Measurements from ENCODE around the gene SETBP1. TPM values are rescaled to one million over a fixed set of nuclear protein-coding genes. Genes with fewer than 3 reads are reported as not detected.
A peak's percentile ranks its signal among the peaks of the same experiment; 100 is the strongest.

SETBP1 gene
- total RNA-seq, 4 donors from 2014 or later = 3.3 to 86.6 (median 16.3) TPM

DNA sequence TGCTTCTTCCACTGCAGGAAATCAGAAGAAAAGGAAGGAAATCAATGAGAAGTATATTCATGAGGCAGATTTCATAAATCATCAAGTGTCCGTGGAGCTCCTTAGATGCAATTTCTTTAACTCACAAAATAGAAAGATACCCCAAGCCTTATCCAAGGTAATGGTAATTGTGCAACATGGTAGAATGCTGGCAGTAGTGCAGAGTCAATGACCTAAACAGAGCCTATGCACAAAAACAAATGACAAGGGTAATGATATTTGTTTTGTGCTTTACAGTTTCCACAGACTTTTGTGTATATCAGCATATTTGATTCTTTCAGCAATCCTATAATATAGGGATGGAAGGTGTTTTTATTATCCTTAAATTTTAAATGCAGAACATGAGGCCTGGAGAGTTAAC lies 102.7 kb downstream of the SETBP1 start:
- Histone ChIP-seq H3K4me1 (peaks cover 0 to 6% (median 0%) of the 10 kb centered on the region in 4 donors), H3K27ac (no peak overlapping the region), H3K36me3 (no peaks in the 10 kb centered on the region), H3K27me3 (no peaks in the 10 kb centered on the region), H3K4me3 (no peak overlapping the region), H3K9me3 (no peaks in the 10 kb centered on the region)
- no peak for DNase-seq
- TF ChIP-seq POLR2A (IDR thresholded peaks at IDR 0.05) = no peak
- TF ChIP-seq, protein P1, sequence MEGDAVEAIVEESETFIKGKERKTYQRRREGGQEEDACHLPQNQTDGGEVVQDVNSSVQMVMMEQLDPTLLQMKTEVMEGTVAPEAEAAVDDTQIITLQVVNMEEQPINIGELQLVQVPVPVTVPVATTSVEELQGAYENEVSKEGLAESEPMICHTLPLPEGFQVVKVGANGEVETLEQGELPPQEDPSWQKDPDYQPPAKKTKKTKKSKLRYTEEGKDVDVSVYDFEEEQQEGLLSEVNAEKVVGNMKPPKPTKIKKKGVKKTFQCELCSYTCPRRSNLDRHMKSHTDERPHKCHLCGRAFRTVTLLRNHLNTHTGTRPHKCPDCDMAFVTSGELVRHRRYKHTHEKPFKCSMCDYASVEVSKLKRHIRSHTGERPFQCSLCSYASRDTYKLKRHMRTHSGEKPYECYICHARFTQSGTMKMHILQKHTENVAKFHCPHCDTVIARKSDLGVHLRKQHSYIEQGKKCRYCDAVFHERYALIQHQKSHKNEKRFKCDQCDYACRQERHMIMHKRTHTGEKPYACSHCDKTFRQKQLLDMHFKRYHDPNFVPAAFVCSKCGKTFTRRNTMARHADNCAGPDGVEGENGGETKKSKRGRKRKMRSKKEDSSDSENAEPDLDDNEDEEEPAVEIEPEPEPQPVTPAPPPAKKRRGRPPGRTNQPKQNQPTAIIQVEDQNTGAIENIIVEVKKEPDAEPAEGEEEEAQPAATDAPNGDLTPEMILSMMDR (IDR thresholded peaks at IDR 0.05) = no peak

DNA sequence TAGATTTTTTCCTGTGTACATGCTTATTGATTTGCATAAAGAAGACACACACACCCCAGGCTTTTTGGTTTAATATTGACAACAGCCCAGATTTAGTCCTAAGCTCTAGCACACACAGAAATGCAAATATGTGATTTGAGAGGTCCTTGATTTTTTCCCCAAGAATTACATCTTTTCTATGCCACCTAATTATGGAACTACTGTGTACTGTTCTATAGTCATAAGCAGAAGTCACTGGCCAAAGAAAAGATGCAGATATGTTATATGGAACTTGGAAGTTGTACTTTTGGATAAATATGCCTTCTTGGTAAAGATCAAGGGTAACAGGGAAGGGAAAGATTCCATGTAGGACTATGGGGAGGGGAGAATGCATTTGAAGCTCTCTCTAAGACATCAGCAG lies 105.6 kb downstream of the SETBP1 start:
- H3K9me3 ChIP-seq = no peaks in the 10 kb centered on the region
- peak overlapping the region in 2 of 4 donors; percentile 52 to 57 for H3K27ac ChIP-seq
- no peaks in the 10 kb centered on the region for H3K36me3 ChIP-seq
- no peaks in the 10 kb centered on the region for H3K27me3 ChIP-seq
- no peak for DNase-seq
- peak overlapping the region in 1 of 4 donors; percentile 7 for H3K4me3 ChIP-seq
- peaks cover 0 to 15% (median 0%) of the 10 kb centered on the region in 4 donors for H3K4me1 ChIP-seq
- TF ChIP-seq, protein P1 (IDR thresholded peaks at IDR 0.05) = no peak
- no peak for TF ChIP-seq POLR2A (IDR thresholded peaks at IDR 0.05)

DNA sequence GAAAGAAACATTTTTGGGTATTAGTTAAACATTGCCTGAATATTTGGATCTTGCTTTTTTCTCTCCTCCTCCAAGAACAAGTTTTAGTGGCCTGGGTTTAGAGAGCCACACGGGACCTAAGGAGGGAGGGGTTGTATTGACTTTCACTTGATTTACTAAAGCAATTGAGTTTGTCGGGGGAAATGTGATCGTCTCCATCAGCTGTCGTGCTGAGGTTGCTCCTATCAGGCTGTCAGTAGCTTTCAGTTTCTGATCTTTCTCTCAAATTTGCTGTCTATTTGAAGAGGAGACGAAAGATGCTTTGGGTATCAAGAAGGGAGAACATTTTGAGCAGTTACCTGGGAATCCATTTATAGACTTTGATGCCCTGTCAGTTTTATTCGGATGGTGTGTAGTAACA lies 106.0 kb downstream of the SETBP1 start:
- Histone ChIP-seq H3K9me3 (no peaks in the 10 kb centered on the region), H3K27ac (peak overlapping the region in 2 of 4 donors; percentile 52 to 57), H3K4me3 (peak overlapping the region in 1 of 4 donors; percentile 7), H3K27me3 (no peaks in the 10 kb centered on the region), H3K36me3 (no peaks in the 10 kb centered on the region), H3K4me1 (peaks cover 0 to 13% (median 0%) of the 10 kb centered on the region in 4 donors)
- no peak for TF ChIP-seq POLR2A (IDR thresholded peaks at IDR 0.05)
- TF ChIP-seq, protein P1 (IDR thresholded peaks at IDR 0.05) = no peak
- no peak for DNase-seq

DNA sequence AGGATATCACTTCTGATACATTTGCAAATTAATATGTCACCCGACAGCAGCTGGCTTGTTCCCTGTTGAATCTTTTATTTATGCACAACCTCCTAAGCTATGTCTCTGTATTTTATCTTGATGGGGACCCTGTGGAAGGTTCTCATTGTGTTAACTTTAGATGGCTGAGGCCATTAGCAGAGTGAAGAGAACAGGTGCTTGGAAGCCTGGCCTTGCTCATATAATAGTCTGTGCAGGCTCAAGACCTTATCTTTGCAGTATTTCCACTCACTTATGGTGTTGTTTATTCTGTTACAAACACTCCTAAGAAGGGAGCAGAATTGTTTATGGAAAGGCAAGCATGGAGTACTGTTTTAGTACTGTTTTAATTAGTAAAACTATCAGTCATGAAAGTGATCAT lies 107.6 kb downstream of the SETBP1 start:
- Histone ChIP-seq H3K9me3 (no peaks in the 10 kb centered on the region), H3K4me3 (no peak overlapping the region), H3K36me3 (no peaks in the 10 kb centered on the region), H3K27ac (no peak overlapping the region), H3K27me3 (no peaks in the 10 kb centered on the region), H3K4me1 (peaks cover 0 to 9% (median 0%) of the 10 kb centered on the region in 4 donors)
- TF ChIP-seq POLR2A (IDR thresholded peaks at IDR 0.05) = no peak
- TF ChIP-seq, protein P1 (IDR thresholded peaks at IDR 0.05) = no peak
- no peak for DNase-seq

DNA sequence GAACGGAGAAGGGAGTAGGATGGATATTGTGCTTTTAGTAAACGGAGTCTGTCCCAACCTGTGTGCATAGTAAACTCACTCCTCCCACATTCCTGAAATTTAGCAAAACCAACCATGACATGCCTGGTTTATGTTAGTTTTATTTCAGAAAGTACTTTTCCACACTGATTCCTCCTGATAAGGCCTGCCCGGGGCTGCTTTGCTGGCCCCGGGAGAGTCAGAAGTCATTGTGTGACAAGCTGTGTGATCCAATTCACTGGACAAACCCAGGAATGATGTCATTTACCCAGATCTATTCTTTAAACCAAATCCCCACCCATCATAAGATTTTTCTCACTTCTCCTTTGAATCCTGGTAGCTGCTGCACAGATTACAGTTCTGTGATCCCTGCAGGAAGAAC lies 109.0 kb downstream of the SETBP1 start:
- Histone ChIP-seq H3K4me3 (no peak overlapping the region), H3K9me3 (no peaks in the 10 kb centered on the region), H3K27ac (peak overlapping the region in 1 of 4 donors; percentile 65), H3K4me1 (peaks cover 0 to 9% (median 0%) of the 10 kb centered on the region in 4 donors), H3K27me3 (no peaks in the 10 kb centered on the region), H3K36me3 (no peaks in the 10 kb centered on the region)
- no peak for DNase-seq
- TF ChIP-seq POLR2A (IDR thresholded peaks at IDR 0.05) = no peak
- TF ChIP-seq, protein P1 (IDR thresholded peaks at IDR 0.05) = no peak

DNA sequence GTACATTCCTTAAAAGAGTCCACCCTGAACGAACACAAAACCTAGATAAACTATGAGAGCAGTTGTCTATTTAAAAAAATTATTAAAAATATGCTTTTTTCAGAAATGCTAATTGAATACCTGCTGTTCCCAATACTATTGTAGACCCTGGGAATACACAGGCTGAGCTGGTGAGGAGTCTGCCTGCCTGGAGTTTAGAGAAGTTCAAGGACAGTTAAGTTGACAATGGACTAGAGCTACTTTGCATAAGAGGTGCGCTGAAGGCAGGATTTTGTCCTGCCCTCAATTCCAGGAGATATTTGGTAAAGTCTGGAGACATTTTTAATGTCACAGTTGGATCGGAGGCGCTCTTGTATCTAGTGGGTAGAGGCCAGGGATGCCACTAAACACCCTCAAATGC lies 110.2 kb downstream of the SETBP1 start:
- no peaks in the 10 kb centered on the region for H3K27me3 ChIP-seq
- TF ChIP-seq, protein P1 (IDR thresholded peaks at IDR 0.05) = no peak
- TF ChIP-seq POLR2A (IDR thresholded peaks at IDR 0.05) = no peak
- no peak for DNase-seq
- peak overlapping the region in 2 of 4 donors; percentile 7 to 65 for H3K27ac ChIP-seq
- peaks cover 0 to 9% (median 0%) of the 10 kb centered on the region in 4 donors for H3K4me1 ChIP-seq
- no peaks in the 10 kb centered on the region for H3K9me3 ChIP-seq
- H3K4me3 ChIP-seq = no peak overlapping the region
- no peaks in the 10 kb centered on the region for H3K36me3 ChIP-seq
